ENCODE measurements around the gene APH1A.
"Not testable (repeated sequence)": the region's sequence is repeated elsewhere in the genome, so short reads cannot be mapped to it uniquely, and the experiment has no call there.

Gene APH1A

DNA sequence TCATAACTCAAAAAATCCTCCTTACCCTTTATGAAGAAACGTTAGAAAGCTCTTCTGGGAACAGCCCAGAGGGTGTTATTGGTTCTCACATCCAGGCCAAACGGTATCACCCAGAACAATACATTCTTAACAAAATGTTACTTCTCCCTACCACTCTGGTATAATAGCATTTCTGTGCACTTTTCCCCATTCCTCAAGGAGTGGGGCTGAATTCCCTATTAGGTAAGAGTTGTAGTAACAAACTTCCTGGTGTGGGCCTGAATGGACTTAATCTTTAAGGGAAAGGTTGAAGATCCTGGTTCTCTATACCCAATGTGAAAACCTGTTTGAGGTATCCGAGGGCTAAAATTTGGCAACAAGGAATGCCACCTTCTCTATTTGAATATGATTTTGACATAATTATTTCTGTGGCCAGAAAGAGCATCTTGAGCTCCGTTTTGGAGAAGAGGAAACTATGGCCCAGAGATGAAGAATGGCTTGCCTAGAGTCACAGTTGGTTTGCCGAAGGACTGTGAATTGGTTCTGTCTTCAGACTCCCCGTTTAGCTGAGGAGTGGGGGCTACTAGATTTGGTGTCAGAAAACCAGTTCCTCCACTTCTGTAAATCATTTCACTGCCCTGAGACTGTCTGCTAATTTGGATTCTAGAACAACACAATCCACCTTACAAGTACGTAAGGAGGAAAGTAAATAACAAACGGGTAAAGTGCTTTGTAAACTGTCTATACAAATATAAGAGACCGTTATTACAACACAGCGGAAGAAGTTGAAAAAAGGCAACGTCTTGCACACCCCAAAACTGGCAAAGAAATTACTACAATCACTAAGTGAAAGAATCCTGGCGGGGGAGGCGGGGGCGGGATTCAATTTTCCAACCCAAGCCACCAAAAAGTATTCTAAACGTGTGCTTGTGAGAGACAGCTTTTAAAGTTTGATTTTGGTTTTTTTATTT is 35.2 kb downstream of the APH1A start:
- no peak for DNase-seq (ENCODE audit: low spot score)

DNA sequence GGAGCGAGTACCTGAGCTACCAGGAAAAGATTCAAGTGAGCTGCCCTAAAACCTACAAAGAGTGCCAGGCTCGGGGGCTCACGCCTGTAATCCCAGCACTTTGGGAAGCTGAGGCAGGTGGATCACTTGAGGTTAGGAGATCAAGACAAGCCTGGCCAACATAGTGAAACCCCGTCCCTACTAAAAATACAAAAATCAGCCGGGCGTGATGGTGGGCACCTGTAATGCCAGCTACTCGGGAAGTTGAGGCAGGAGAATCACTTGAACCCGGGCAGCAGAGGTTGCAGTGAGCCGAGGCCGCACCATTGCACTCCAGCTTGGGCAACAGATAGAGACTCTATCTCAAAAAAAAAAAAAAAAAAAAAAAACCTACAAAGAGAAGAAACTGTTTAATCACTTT is 35.9 kb downstream of the APH1A start:
- DNase-seq (ENCODE audit: low spot score) = not testable (repeated sequence)

DNA sequence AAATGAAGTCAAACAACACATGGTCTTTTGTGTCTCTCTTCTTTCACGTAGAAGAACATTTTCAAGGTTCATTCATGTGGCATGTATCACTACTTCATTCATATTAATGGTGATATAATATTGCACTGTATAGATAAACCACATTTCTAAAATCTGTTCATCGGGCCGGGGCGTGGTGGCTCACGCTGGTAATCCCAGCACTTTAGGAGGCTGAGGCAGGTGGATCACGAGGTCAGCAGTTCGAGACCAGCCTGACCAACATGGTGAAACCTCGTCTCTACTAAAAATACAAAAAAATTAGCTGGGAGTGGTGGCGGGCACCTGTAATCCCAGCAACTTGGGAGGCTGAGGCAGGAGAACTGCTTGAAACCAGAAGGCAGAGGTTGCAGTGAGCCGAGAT is 40.6 kb downstream of the APH1A start:
- not testable (repeated sequence) for DNase-seq (ENCODE audit: low spot score)

DNA sequence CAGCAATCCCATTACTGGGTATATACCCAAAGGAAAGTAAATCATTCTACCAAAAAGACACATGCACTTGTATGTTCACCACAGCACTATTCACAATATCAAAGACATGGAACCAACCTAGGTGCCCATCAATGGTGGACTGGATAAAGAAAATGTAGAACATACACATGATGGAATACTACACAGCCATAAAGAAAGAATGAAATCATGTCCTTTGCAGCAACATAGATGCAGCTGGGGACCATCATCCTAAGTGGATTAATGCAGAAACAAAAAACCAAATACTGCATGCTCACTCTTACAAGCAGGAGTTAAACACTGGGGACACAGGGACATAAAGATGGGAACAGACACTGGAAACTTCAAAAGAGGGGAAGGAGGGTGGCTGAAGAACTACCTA is 41.6 kb downstream of the APH1A start:
- DNase-seq (ENCODE audit: low spot score) = no peak

DNA sequence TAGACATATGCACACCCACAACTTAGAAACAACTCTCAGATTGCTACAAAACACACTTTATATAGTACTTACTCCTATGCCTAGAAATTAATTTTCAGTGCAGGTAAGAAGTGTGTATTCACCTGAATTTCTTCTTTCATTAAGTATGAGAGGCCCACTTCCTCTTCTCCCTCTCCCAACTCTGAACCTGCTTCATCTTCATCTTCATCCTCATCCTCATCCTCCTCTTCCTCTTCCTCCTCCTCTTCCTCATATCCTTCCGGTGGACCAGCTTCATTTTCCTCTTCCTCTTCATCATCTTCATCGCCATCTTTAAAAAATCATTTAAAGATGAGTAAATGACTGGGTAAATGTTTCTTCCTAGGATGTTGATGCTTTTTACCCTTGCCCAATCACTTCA is 42.3 kb downstream of the APH1A start:
- DNase-seq (ENCODE audit: low spot score) = no peak

DNA sequence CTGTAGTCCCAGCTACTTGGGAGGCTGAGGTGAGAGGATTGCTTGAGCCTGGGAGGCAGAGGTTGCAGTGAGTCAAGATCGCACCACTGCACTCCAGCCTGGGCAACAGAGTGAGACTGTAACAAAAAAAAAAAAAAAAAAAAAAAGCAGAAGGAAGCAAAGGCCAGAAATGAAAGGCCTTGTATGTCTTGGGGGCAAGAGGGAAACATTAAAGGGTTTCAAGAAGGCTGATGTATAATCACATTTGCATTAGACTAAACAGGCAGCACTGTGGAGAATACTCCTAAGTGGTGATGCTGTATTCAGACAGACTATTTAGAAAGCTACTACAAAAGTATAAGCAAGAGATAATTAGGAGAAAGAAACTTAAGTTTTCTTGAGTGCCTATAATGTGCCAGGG is 43.3 kb downstream of the APH1A start:
- no peak for DNase-seq (ENCODE audit: low spot score)

DNA sequence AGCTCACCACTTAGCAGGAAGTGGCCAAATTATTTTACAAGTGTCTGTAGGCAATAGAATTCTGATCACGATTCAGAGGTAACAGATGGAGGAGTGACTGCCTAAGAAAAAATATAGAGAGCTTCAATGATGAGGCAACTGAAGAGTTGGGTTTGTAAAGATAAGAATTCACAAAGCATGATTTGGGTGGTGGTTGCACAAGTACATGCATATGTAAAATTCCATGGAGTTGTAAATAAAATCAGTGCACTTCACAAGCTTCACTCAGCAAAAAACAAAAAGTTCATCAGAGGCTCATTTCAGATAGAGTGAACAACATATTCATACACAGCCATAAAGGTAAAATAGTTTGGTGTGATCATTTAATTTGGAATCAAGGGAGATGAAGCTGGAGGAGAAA is 43.8 kb downstream of the APH1A start:
- no peak for DNase-seq (ENCODE audit: low spot score)

DNA sequence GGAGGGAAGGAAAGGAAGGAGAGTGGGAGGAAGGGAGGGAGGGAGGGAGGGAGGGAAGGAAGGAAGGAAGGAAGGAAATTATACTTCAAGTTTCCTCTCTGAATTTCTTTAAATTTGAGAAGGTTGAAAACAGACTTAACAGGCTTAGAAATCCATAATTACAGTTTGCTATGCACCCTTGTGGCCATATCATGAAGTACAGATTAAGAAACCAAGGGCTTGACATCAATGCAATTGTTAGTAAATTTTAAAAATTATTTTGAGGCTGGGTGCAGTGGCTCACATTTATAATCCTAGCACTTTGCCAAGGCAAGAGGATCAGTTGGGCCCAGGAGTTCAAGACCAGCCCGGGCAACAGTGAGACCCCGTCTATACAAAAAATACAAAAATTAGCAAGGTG is 47.3 kb downstream of the APH1A start:
- DNase-seq (ENCODE audit: low spot score) = no peak

DNA sequence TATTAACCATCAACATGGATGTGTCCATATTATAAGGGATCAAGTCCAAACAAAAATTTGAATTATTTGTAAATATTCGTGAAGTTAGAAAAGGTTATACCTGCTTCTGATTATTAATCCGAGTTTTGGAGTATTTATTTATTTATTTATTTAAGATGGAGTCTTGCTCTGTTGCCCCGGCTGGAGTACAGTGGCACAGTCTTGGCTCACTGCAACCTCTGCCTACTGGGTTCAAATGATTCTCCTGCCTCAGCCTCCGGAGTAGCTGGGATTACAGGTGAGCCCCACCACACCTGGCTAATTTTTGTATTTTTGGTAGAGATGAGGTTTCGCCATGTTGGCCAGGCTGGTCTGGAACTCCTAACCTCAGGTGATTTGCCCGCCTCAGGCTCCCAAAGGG is 53.0 kb downstream of the APH1A start:
- not testable (repeated sequence) for DNase-seq (ENCODE audit: low spot score)

All from D341Med (cell line).